ENCODE results near the gene FBXL22.
"Not testable (repeated sequence)": the region's sequence is repeated elsewhere in the genome, so short reads cannot be mapped to it uniquely, and the experiment has no call there.

The FBXL22 gene

GRCh38 chr15:63617627-63618026 lies 20.4 kb downstream of the FBXL22 start:
- not testable (repeated sequence) for DNase-seq

- DNase-seq = not testable (repeated sequence)
Observed at GRCh38 chr15:63620760-63621159, 23.6 kb downstream of the FBXL22 start.

- no peak for DNase-seq
Observed at GRCh38 chr15:63623232-63623969, 26.2 kb downstream of the FBXL22 start.

DNA sequence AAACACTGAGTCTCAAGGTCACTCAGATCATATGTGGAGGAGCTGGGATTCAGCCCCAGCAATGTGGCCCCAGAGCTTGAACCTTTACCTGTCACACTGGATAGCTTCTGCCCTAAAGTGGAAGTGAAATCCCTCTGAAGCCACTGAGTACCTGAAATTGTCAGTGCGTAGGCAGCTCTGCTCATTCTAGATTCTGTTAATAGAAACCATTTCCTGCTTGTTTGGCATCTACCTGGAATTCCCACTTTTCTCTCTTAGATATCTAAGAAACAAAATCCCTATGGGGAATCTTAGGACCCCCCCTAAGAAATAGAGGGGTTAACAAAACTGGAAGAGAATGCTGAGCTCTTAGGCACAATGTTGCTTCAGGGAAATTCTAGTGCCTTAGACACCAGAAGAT lies 29.8 kb downstream of the FBXL22 start:
- no peak for DNase-seq

- DNase-seq = no peak
Observed at GRCh38 chr15:63628123-63628822, 31.1 kb downstream of the FBXL22 start.

- DNase-seq = no peak
Observed at GRCh38 chr15:63630036-63630751, 33.0 kb downstream of the FBXL22 start.

DNA sequence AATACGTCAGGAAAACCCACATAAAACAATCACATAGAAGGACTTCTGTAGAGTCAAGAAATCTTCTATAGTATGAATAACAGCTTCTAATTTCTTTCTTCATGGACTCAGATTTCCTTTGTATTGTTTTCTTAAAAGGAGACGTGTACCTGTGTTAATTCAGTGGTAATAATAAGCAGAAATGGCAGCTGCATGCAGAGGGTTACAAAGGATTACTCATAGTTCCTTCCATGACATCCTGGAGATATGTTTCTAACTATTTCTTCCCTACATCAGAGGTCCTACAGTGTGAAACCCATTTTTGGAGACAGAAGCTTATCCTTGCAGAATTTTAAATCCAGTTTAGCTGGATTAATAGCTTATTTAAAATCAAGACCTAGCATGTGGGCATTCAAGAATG lies 36.1 kb downstream of the FBXL22 start:
- DNase-seq = no peak

DNA sequence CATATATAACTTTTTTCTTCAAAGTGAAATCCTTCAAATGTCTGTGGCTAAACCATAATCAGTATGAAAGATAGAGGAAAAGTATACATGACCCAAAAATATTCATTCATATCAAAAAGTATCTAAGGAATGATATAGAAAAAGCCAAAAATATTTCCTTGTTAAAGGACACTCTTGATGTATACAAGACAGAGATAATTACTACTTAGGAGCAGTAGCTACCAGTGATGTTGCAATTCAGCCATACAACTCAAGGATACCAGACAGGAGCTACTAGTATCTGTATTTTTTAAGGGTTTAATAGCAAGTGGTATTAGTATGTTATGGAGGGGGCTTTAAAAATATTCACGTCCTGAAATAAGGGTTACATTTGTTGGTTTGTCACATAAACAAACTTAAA lies 37.0 kb downstream of the FBXL22 start:
- DNase-seq = no peak

- no peak for DNase-seq
Observed at GRCh38 chr15:63636518-63637061, 39.4 kb downstream of the FBXL22 start.

DNA sequence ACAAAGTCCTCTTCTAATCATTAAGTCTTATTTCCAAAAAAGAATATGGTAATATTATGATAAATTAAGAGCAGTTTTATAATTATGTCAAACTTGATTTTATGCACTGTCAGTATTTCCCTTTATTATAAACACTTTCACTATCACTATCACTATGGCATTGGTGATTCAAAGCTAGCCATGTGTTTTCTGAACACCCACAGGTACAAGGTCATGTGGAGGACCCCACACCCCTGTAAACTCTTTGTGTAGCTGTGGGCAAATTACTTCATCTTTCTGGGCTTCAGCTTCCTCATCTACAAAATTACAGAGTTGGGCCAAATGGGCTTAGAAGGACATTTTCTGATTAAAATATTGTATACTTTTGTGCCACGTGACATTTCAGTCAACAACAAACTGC lies 41.7 kb downstream of the FBXL22 start:
- no peak for DNase-seq

- DNase-seq = no peak
Observed at GRCh38 chr15:63640146-63640545, 43.0 kb downstream of the FBXL22 start.

All from NCI-H510A treated with DMSO at 0.1 percent for 48 hours (cell line).